Body of pancreas (tissue), 4 donors: ENCODE results near the gene RTF2. TPM values are rescaled to one million over a fixed set of nuclear protein-coding genes. Genes with fewer than 3 reads are reported as not detected.
A peak's percentile ranks its signal among the peaks of the same experiment; 100 is the strongest.

ENCODE experiments used
- ATAC-seq: fragments of 150-250 bp; one replicate; pipeline ENCODE4 v1.9.1; 2016
- DNase-seq, 4 donors: peaks; one replicate each; pipeline ENCODE4 v3.0.0-alpha.2; 2019
- H3K27ac ChIP-seq, 4 donors: fragments of 200-600 bp; sonication (generic); 1 replicate in 3 of 4; 2 replicates in 1 of 4; pipeline versions ENCODE4 v1.5.1 to v1.6.1; 2016 to 2019; ENCODE audit warnings: mild to moderate bottlenecking in 1 of 4, mixed read lengths in 1 of 4, moderate library complexity in 1 of 4
- H3K27me3 ChIP-seq, 2 donors: fragments of 200-600 bp; sonication (generic); one replicate each; pipeline ENCODE4 v1.6.0; 2016; ENCODE audit warnings: mild to moderate bottlenecking in 1 of 2
- H3K36me3 ChIP-seq, 2 donors: fragments of 200-600 bp; sonication (generic); replicated peaks in 1 of 2; 2 replicates each; pipeline ENCODE4 v1.5.1; 2016; ENCODE audit warnings: low read depth in 2 of 2; ENCODE audit not compliant: insufficient read depth in 1 of 2
- H3K4me1 ChIP-seq: fragments of 200-600 bp; sonication (generic); one replicate; pipeline ENCODE4 v1.6.0; 2016
- H3K4me3 ChIP-seq, 2 donors: fragments of 200-600 bp; sonication (generic); 1 replicate in 1 of 2; 2 replicates in 1 of 2; pipeline ENCODE4 v1.5.1; 2016 to 2019
- H3K9me3 ChIP-seq, 3 donors: fragments of 200-600 bp; sonication (generic); 1 replicate in 2 of 3; 2 replicates in 1 of 3; pipeline ENCODE4 v1.5.1; 2016
- CTCF ChIP-seq, 7 experiments: fragments of 450-650 bp in 4 of 7; fragments of 200-600 bp in 3 of 7; sonication (generic) in 3 of 7; IDR thresholded peaks; one replicate each; pipeline ENCODE4 v1.5.1; 2016 to 2019; ENCODE audit warnings: antibody characterized with exemption in 7 of 7
- POLR2A ChIP-seq, 3 donors: fragments of 450-650 bp; IDR thresholded peaks; one replicate each; pipeline ENCODE4 v1.6.1; 2016; ENCODE audit warnings: antibody characterized with exemption in 3 of 3, mild to moderate bottlenecking in 2 of 3
- WGBS, 2 donors: methylation state at CpG; one replicate each; pipeline ENCODE4 v1.1.5; 2017; 5-methylcytosine and 5-hydroxymethylcytosine counted together
- intact Hi-C: fragments of 100-400 bp; cut with DNase I; formaldehyde crosslinking; loops from one replicate; pipeline ENCODE4 v1.15.1; 2023
- total RNA-seq, 2 donors: library from RNA; depleted of rRNA; stranded (reverse); fragments of >200 nt; gene quantifications; one replicate each; pipeline ENCODE4 v1.1.0, GENCODE V29; 2016

RTF2 gene
- total RNA-seq, 2 donors from 2014 or later: 22.1 to 29.1 TPM

- no peak for ATAC-seq
- no peaks in the 10 kb centered on the region for H3K36me3 ChIP-seq
- no peak overlapping the region for H3K4me3 ChIP-seq
- TF ChIP-seq CTCF (IDR thresholded peaks at IDR 0.05) (no peak), POLR2A (IDR thresholded peaks at IDR 0.05) (no peak)
- no peaks in the 10 kb centered on the region for H3K4me1 ChIP-seq
- WGBS, 2 donors: 54 to 59% methylated on average over 3 of the region's 3 CpGs
- peak in 1 of 4 donors; percentile 13 for DNase-seq
- intact Hi-C loops: no loop called here
- H3K27ac ChIP-seq: no peak overlapping the region
- no peaks in the 10 kb centered on the region for H3K27me3 ChIP-seq
- no peaks in the 10 kb centered on the region for H3K9me3 ChIP-seq
Measured at GRCh38 chr20:56463428-56463827, 5.0 kb upstream of the RTF2 start.

GRCh38 chr20:56465997-56466396, 2.4 kb upstream of the RTF2 start:
- ATAC-seq: no peak
- H3K27ac ChIP-seq: peak overlapping the region in 1 of 4 donors; percentile 15
- no peak for TF ChIP-seq CTCF (IDR thresholded peaks at IDR 0.05)
- no peak for TF ChIP-seq POLR2A (IDR thresholded peaks at IDR 0.05)

GRCh38 chr20:56467968-56468315, 485 bp upstream of the RTF2 start:
- Histone ChIP-seq H3K36me3 (no peaks in the 10 kb centered on the region), H3K27ac (peak overlapping the region in 3 of 4 donors; percentile 18 to 81 (median 76)), H3K4me1 (peaks cover 14% of the 10 kb centered on the region), H3K27me3 (no peaks in the 10 kb centered on the region), H3K4me3 (peak overlapping the region in 1 of 2 donors; percentile 72), H3K9me3 (no peaks in the 10 kb centered on the region)
- ATAC-seq: peak; percentile 6
- 5% methylated on average over 6 to 7 of the region's 7 CpGs for WGBS, 2 donors
- TF ChIP-seq CTCF (IDR thresholded peaks at IDR 0.05) (no peak), POLR2A (IDR thresholded peaks at IDR 0.05) (no peak)
- DNase-seq: no peak
- intact Hi-C loops: no loop called here

More at GRCh38 chr20:56465997-56466396, 2.4 kb upstream of the RTF2 start:
- H3K4me1 ChIP-seq: peaks cover 14% of the 10 kb centered on the region
- WGBS, 2 donors: 59 to 62% methylated on average over 7 of the region's 7 CpGs
- no peak overlapping the region for H3K4me3 ChIP-seq
- H3K36me3 ChIP-seq: no peaks in the 10 kb centered on the region
- intact Hi-C loops: no loop called here
- H3K27me3 ChIP-seq: no peaks in the 10 kb centered on the region
- no peaks in the 10 kb centered on the region for H3K9me3 ChIP-seq
- peak in 1 of 4 donors; percentile 32 for DNase-seq

- H3K9me3 ChIP-seq: no peaks in the 10 kb centered on the region
- peak overlapping the region in 1 of 4 donors; percentile 81 for H3K27ac ChIP-seq
- DNase-seq (no peak), ATAC-seq (no peak)
- peak overlapping the region; percentile 32 to 72 for H3K4me3 ChIP-seq
- no peak for TF ChIP-seq CTCF (IDR thresholded peaks at IDR 0.05)
- TF ChIP-seq POLR2A (IDR thresholded peaks at IDR 0.05): no peak
- H3K4me1 ChIP-seq: peaks cover 14% of the 10 kb centered on the region
- no peaks in the 10 kb centered on the region for H3K27me3 ChIP-seq
- WGBS, 2 donors: 13 to 14% methylated on average over 8 of the region's 8 CpGs
- peaks cover 3 to 9% of the 10 kb centered on the region in 2 donors for H3K36me3 ChIP-seq
- intact Hi-C loops: no loop called here
Measured at GRCh38 chr20:56469077-56469449, 636 bp downstream of the RTF2 start.

- Histone ChIP-seq H3K27ac (no peak overlapping the region), H3K36me3 (peaks cover 6 to 36% of the 10 kb centered on the region in 2 donors), H3K4me3 (no peak overlapping the region), H3K27me3 (no peaks in the 10 kb centered on the region), H3K4me1 (no peaks in the 10 kb centered on the region), H3K9me3 (no peaks in the 10 kb centered on the region)
- no peak for TF ChIP-seq POLR2A (IDR thresholded peaks at IDR 0.05)
- no peak for TF ChIP-seq CTCF (IDR thresholded peaks at IDR 0.05)
- intact Hi-C loops: no loop called here
- 78 to 85% methylated on average over 7 of the region's 7 CpGs for WGBS, 2 donors
- peak in 1 of 4 donors; percentile 18 for DNase-seq
- no peak for ATAC-seq
Measured at GRCh38 chr20:56483970-56484369, 15.5 kb downstream of the RTF2 start.
